SK-N-SH treated with all-trans-retinoic acid at 6 μM for 48 hours (cell line): ENCODE results near the gene SFTPD.

Experiments
- ATAC-seq: fragments of 200-7000 bp; cut with Tn5 transposase; 3 replicates; pipeline ENCODE4 v1.9.1; 2020; ENCODE audit warnings: mild to moderate bottlenecking, moderate library complexity
- ARNTL ChIP-seq: fragments of 450-650 bp; formaldehyde crosslinking; IDR thresholded peaks from 2 replicates; pipeline ENCODE4 v1.5.0; 2020; ENCODE audit warnings: low read depth, mild to moderate bottlenecking, moderate library complexity, borderline replicate concordance
- BACH2 ChIP-seq: fragments of 250-450 bp; sonication (Bioruptor Pico); IDR thresholded peaks from 2 replicates; pipeline ENCODE4 v1.9.0; 2021; ENCODE audit warnings: mild to moderate bottlenecking, borderline replicate concordance
- CSDC2 ChIP-seq: fragments of 250-450 bp; sonication (Bioruptor Pico); IDR thresholded peaks from 2 replicates; pipeline ENCODE4 v1.5.0; 2020; ENCODE audit warnings: mild to moderate bottlenecking, moderate library complexity
- ESRRG ChIP-seq: fragments of 250-450 bp; sonication (Bioruptor Pico); IDR thresholded peaks from 2 replicates; pipeline ENCODE4 v1.6.1; 2021; ENCODE audit warnings: mild to moderate bottlenecking
- GLIS3 ChIP-seq: fragments of 250-450 bp; sonication (Bioruptor Pico); IDR thresholded peaks from 2 replicates; pipeline ENCODE4 v1.5.0; 2020; ENCODE audit warnings: mild to moderate bottlenecking, moderate library complexity
- ISL1 ChIP-seq: fragments of 250-450 bp; sonication (Bioruptor Pico); IDR thresholded peaks from 2 replicates; pipeline ENCODE4 v2.1.2; 2022; ENCODE audit warnings: mild to moderate bottlenecking, moderate library complexity
- OSR1 ChIP-seq: fragments of 250-450 bp; sonication (Bioruptor Pico); IDR thresholded peaks from 2 replicates; pipeline ENCODE4 v1.8.0; 2022; ENCODE audit warnings: moderate library complexity, mild to moderate bottlenecking, inconsistent platforms
- PPARA ChIP-seq: fragments of 250-450 bp; sonication (Bioruptor Pico); IDR thresholded peaks from 2 replicates; pipeline ENCODE4 v1.5.0; 2020; ENCODE audit warnings: mild to moderate bottlenecking, borderline replicate concordance
- RARB ChIP-seq: fragments of 250-450 bp; sonication (Bioruptor Pico); IDR thresholded peaks from 2 replicates; pipeline ENCODE4 v1.8.0; 2021; ENCODE audit warnings: mild to moderate bottlenecking, moderate library complexity
- TCF4 ChIP-seq: fragments of 250-450 bp; sonication (Bioruptor Pico); IDR thresholded peaks from 2 replicates; pipeline ENCODE4 v1.8.0; 2021; ENCODE audit warnings: mild to moderate bottlenecking, moderate library complexity, borderline replicate concordance
- TOX ChIP-seq: fragments of 250-450 bp; sonication (Bioruptor Pico); IDR thresholded peaks from 2 replicates; pipeline ENCODE4 v1.8.0; 2021; ENCODE audit warnings: mild to moderate bottlenecking, moderate library complexity, borderline replicate concordance
- ZC3H10 ChIP-seq: fragments of 250-450 bp; sonication (Bioruptor Pico); IDR thresholded peaks from 2 replicates; pipeline ENCODE4 v1.5.1; 2021; ENCODE audit warnings: mild to moderate bottlenecking, moderate library complexity
- ZFP3 ChIP-seq: fragments of 250-450 bp; sonication (Bioruptor Pico); IDR thresholded peaks from 2 replicates; pipeline ENCODE4 v1.5.0; 2020; ENCODE audit warnings: mild to moderate bottlenecking, moderate library complexity
- ZFP30 ChIP-seq: fragments of 450-650 bp; formaldehyde crosslinking; IDR thresholded peaks from 2 replicates; pipeline ENCODE4 v1.5.0; 2022; ENCODE audit warnings: mild to moderate bottlenecking, moderate library complexity
- ZNF70 ChIP-seq: fragments of 450-650 bp; formaldehyde crosslinking; IDR thresholded peaks from 2 replicates; pipeline ENCODE4 v1.5.0; 2020; ENCODE audit warnings: mild to moderate bottlenecking, moderate library complexity
- ZNF8 ChIP-seq: fragments of 450-650 bp; formaldehyde crosslinking; IDR thresholded peaks from 2 replicates; pipeline ENCODE4 v1.5.0; 2020; ENCODE audit warnings: mild to moderate bottlenecking, moderate library complexity
- TF ChIP-seq, protein P1 (sequence below): fragments of 250-450 bp; sonication (Bioruptor Pico); IDR thresholded peaks from 2 replicates; pipeline ENCODE4 v1.5.1; 2020; ENCODE audit warnings: low read depth, mild to moderate bottlenecking, moderate library complexity
- TF ChIP-seq, protein P2 (sequence below): fragments of 250-450 bp; sonication (Bioruptor Pico); IDR thresholded peaks from 2 replicates; pipeline ENCODE4 v1.8.0; 2021; ENCODE audit warnings: low read depth, mild to moderate bottlenecking, moderate library complexity, borderline replicate concordance
- TF ChIP-seq, protein P3 (sequence below): fragments of 250-450 bp; sonication (Bioruptor Pico); IDR thresholded peaks from 2 replicates; pipeline ENCODE4 v1.8.0; 2020; ENCODE audit warnings: mild to moderate bottlenecking, moderate library complexity, borderline replicate concordance
- TF ChIP-seq, protein P4 (sequence below): fragments of 250-450 bp; sonication (Bioruptor Pico); IDR thresholded peaks from 2 replicates; pipeline ENCODE4 v1.5.0; 2020; ENCODE audit warnings: mild to moderate bottlenecking, moderate library complexity
- TF ChIP-seq, protein P5 (sequence below): fragments of 250-450 bp; sonication (Bioruptor Pico); IDR thresholded peaks from 2 replicates; pipeline ENCODE4 v1.5.1; 2021; ENCODE audit warnings: mild to moderate bottlenecking, moderate library complexity

The SFTPD gene

DNA sequence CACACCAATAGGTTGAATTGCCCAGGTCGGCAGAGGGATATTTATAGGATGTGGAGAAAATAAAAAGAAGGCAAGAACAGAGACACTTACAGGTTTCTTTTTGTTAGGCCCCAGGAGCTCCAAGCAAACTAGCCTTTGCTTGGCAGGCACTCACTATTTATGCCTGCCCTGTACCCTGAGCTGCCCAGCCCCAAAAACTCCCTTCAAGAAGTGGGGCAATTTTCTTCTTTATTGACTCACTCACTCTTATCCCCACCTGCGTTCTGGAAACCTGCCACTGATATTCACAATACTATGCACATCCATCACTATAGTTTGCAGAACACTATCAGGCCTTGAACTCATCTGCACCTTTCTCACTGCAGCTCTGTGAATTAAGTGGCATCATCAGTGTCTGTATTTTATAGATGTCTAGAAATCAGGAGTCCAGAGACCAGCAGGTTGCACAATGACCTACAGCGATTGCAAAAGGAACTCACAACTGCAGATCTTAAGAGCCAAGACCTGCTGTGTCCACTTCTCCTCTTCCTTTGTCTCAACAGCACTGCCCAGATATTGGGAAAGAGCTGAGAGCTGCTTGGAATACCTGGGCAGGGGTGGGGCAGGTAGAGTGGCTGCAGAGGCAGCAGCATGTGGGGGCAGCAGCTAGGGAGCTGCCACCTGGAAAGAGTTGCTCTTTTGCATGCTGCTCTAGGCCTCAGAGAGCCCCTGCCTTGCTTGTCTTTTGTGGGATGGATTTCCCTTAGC lies at the start of gene SFTPD:
SFTPD (minus strand) TSS at position 130 of the 747 bp plus-strand sequence. CDS start 2,446 bp downstream, outside the sequence.
- no peak for ATAC-seq
- TF ChIP-seq OSR1 (no peak), ZNF70 (CRISPR knock-in tag) (no peak), ARNTL (no peak), PPARA (CRISPR knock-in tag) (no peak), ISL1 (CRISPR knock-in tag) (no peak), ZC3H10 (no peak), BACH2 (CRISPR knock-in tag) (no peak), ZNF8 (no peak), GLIS3 (no peak), CSDC2 (CRISPR knock-in tag) (no peak), TOX (no peak), TCF4 (CRISPR knock-in tag) (no peak), ESRRG (no peak), ZFP30 (CRISPR knock-in tag) (no peak), ZFP3 (CRISPR knock-in tag) (no peak), RARB (no peak)
- TF ChIP-seq, protein P1, sequence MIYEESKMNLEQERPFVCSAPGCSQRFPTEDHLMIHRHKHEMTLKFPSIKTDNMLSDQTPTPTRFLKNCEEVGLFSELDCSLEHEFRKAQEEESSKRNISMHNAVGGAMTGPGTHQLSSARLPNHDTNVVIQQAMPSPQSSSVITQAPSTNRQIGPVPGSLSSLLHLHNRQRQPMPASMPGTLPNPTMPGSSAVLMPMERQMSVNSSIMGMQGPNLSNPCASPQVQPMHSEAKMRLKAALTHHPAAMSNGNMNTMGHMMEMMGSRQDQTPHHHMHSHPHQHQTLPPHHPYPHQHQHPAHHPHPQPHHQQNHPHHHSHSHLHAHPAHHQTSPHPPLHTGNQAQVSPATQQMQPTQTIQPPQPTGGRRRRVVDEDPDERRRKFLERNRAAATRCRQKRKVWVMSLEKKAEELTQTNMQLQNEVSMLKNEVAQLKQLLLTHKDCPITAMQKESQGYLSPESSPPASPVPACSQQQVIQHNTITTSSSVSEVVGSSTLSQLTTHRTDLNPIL (CRISPR knock-in tag) = no peak
- TF ChIP-seq, protein P2, sequence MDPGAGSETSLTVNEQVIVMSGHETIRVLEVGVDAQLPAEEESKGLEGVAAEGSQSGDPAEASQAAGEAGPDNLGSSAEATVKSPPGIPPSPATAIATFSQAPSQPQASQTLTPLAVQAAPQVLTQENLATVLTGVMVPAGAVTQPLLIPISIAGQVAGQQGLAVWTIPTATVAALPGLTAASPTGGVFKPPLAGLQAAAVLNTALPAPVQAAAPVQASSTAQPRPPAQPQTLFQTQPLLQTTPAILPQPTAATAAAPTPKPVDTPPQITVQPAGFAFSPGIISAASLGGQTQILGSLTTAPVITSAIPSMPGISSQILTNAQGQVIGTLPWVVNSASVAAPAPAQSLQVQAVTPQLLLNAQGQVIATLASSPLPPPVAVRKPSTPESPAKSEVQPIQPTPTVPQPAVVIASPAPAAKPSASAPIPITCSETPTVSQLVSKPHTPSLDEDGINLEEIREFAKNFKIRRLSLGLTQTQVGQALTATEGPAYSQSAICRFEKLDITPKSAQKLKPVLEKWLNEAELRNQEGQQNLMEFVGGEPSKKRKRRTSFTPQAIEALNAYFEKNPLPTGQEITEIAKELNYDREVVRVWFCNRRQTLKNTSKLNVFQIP = no peak
- TF ChIP-seq, protein P3, sequence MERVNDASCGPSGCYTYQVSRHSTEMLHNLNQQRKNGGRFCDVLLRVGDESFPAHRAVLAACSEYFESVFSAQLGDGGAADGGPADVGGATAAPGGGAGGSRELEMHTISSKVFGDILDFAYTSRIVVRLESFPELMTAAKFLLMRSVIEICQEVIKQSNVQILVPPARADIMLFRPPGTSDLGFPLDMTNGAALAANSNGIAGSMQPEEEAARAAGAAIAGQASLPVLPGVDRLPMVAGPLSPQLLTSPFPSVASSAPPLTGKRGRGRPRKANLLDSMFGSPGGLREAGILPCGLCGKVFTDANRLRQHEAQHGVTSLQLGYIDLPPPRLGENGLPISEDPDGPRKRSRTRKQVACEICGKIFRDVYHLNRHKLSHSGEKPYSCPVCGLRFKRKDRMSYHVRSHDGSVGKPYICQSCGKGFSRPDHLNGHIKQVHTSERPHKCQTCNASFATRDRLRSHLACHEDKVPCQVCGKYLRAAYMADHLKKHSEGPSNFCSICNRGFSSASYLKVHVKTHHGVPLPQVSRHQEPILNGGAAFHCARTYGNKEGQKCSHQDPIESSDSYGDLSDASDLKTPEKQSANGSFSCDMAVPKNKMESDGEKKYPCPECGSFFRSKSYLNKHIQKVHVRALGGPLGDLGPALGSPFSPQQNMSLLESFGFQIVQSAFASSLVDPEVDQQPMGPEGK (CRISPR knock-in tag) = no peak
- TF ChIP-seq, protein P4, sequence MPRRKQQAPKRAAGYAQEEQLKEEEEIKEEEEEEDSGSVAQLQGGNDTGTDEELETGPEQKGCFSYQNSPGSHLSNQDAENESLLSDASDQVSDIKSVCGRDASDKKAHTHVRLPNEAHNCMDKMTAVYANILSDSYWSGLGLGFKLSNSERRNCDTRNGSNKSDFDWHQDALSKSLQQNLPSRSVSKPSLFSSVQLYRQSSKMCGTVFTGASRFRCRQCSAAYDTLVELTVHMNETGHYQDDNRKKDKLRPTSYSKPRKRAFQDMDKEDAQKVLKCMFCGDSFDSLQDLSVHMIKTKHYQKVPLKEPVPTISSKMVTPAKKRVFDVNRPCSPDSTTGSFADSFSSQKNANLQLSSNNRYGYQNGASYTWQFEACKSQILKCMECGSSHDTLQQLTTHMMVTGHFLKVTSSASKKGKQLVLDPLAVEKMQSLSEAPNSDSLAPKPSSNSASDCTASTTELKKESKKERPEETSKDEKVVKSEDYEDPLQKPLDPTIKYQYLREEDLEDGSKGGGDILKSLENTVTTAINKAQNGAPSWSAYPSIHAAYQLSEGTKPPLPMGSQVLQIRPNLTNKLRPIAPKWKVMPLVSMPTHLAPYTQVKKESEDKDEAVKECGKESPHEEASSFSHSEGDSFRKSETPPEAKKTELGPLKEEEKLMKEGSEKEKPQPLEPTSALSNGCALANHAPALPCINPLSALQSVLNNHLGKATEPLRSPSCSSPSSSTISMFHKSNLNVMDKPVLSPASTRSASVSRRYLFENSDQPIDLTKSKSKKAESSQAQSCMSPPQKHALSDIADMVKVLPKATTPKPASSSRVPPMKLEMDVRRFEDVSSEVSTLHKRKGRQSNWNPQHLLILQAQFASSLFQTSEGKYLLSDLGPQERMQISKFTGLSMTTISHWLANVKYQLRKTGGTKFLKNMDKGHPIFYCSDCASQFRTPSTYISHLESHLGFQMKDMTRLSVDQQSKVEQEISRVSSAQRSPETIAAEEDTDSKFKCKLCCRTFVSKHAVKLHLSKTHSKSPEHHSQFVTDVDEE = no peak

DNA sequence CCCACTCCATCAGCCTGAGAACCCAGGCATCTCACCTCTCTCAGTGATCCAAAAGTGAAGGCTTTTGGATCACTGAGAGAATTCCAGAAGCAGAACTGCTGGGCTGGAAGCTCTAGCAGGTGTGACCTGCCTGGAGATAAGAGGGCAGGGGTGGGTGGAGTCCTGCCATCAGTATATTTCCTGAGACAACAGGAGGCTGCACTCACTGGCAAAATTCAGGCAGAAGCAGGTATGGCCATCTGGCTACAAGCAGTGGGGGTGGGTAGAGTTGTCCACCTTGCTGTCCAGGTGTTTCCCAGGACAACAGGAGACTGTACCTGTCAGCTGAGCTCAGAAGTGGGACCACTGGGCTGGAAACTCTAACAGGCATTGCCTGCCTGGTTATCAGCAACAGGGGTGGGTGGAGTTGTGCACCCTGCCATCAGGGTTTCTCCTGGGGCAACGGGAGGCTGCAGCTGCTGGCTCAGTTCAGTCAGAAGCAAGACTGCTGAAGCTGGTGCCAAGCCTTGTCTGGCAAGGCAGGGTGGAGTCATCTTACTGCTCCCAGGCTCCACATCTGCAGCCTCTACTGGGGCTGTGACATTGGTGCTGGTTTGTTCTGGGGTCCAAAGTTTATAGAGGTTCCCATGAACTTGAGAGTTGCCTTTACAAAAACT lies 47.2 kb upstream of the SFTPD start:
- TF ChIP-seq GLIS3 = no peak
- TF ChIP-seq, protein P3 (CRISPR knock-in tag) = no peak
- no peak for TF ChIP-seq TCF4 (CRISPR knock-in tag)
- no peak for TF ChIP-seq ARNTL
- no peak for TF ChIP-seq ZNF70 (CRISPR knock-in tag)
- TF ChIP-seq ISL1 (CRISPR knock-in tag) = no peak
- TF ChIP-seq, protein P4 = no peak
- TF ChIP-seq BACH2 (CRISPR knock-in tag) = no peak
- TF ChIP-seq, protein P5, sequence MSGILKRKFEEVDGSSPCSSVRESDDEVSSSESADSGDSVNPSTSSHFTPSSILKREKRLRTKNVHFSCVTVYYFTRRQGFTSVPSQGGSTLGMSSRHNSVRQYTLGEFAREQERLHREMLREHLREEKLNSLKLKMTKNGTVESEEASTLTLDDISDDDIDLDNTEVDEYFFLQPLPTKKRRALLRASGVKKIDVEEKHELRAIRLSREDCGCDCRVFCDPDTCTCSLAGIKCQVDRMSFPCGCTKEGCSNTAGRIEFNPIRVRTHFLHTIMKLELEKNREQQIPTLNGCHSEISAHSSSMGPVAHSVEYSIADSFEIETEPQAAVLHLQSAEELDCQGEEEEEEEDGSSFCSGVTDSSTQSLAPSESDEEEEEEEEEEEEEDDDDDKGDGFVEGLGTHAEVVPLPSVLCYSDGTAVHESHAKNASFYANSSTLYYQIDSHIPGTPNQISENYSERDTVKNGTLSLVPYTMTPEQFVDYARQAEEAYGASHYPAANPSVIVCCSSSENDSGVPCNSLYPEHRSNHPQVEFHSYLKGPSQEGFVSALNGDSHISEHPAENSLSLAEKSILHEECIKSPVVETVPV = no peak
- TF ChIP-seq CSDC2 (CRISPR knock-in tag) = no peak
- TF ChIP-seq ZFP3 (CRISPR knock-in tag) = no peak
- TF ChIP-seq, protein P2 = no peak
- no peak for TF ChIP-seq RARB
- ATAC-seq = no peak
